Fibroblast of skin of right quadriceps (primary cell): Measurements from ENCODE around the gene KIF2C.

Experiments used
- DNase-seq: peaks from one replicate; pipeline ENCODE4 v3.0.0-alpha.2; 2013

KIF2C gene

DNA sequence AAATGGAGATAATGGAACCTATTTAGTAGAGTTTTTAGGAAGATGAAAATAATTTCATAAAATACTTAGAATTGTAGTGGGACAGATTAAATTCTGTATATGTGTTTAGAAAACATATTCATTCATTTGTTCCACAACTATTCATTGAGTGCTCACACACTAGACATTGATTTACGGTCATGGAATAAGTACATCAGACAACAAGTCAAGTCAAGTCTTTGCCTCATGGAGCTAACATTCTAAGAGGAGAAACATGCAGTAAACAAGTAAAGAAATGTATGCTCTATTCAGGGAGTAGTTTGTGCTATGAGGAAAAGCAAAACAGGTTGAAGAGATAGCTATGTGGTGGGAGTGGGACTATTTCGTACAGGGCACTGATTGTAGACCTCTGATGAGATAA is 77.7 kb downstream of the KIF2C start:
- DNase-seq, result no peak
